ENCODE results near the gene SELENOI.

DNA sequence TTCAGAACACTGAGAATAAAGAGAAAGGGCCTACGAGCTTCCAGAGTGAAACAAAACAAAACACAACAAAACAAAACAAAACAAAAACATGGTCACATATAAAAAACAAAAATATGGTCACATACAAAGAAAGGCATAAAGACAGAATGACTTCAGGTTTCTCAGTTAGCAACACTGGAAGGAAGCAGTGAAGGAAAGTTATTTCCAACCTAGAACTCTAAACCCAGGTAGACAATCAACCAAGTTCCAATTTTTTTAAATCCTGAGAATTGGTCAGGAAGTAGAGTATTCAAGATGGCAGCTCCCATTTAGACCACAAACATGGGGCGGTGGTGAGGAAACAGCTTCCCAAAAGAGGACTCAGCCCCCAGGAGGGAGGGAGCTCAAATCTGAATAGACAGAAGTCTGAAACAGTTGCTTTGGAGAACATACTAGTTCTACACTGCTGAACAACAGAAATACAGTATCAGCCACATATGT, 64.9 kb downstream of the SELENOI start:
- no peak for TF ChIP-seq POLR2A (IDR thresholded peaks at IDR 0.05)
- TF ChIP-seq, protein P1, sequence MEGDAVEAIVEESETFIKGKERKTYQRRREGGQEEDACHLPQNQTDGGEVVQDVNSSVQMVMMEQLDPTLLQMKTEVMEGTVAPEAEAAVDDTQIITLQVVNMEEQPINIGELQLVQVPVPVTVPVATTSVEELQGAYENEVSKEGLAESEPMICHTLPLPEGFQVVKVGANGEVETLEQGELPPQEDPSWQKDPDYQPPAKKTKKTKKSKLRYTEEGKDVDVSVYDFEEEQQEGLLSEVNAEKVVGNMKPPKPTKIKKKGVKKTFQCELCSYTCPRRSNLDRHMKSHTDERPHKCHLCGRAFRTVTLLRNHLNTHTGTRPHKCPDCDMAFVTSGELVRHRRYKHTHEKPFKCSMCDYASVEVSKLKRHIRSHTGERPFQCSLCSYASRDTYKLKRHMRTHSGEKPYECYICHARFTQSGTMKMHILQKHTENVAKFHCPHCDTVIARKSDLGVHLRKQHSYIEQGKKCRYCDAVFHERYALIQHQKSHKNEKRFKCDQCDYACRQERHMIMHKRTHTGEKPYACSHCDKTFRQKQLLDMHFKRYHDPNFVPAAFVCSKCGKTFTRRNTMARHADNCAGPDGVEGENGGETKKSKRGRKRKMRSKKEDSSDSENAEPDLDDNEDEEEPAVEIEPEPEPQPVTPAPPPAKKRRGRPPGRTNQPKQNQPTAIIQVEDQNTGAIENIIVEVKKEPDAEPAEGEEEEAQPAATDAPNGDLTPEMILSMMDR (IDR thresholded peaks at IDR 0.05), result no peak
